A673 (cell line): ENCODE results near the gene TMCC1.
"Not testable (repeated sequence)": the region's sequence is repeated elsewhere in the genome, so short reads cannot be mapped to it uniquely, and the experiment has no call there.

Source experiments
- EZH2 ChIP-seq: fragments of 200-600 bp; sonication (generic); IDR thresholded peaks from 2 replicates; pipeline ENCODE4 v1.6.1; 2017; ENCODE audit warnings: borderline replicate concordance, low read depth, mild to moderate bottlenecking, mixed read lengths, antibody characterized with exemption, low read length; ENCODE audit not compliant: poor library complexity, severe bottlenecking
- TF ChIP-seq, protein P1 (sequence below): fragments of 300-800, 200-600 bp; sonication (generic); conservative IDR thresholded peaks from 2 replicates; pipeline ENCODE4 v1.5.1; 2017; ENCODE audit warnings: low read depth, mild to moderate bottlenecking, antibody characterized with exemption, low read length, moderate library complexity, mixed read lengths

DNA sequence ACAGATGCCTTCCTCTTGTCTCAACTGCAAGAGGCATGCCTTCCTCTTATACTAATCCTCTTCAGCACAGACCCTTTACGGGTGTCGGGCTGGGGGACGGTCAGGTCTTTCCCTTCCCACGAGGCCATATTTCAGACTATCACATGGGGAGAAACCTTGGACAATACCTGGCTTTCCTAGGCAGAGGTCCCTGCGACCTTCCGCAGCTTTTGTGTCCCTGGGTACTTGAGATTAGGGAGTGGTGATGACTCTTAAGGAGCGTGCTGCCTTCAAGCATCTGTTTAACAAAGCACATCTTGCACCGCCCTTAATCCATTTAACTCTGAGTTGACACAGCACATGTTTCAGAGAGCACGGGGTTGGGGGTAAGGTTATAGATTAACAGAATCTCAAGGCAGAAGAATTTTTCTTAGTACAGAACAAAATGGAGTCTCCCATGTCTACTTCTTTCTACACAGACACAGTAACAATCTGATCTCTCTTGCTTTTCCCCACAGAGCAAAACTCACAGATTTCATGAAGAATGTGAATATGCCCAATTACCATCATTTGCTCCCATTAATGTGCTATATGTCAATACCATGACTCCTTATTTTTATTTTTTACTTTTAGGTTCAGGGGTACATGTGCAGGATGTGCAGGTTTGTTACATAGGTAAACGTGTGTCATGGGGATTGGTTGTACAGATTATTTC is 251.8 kb downstream of the TMCC1 start:
- TF ChIP-seq, protein P1, sequence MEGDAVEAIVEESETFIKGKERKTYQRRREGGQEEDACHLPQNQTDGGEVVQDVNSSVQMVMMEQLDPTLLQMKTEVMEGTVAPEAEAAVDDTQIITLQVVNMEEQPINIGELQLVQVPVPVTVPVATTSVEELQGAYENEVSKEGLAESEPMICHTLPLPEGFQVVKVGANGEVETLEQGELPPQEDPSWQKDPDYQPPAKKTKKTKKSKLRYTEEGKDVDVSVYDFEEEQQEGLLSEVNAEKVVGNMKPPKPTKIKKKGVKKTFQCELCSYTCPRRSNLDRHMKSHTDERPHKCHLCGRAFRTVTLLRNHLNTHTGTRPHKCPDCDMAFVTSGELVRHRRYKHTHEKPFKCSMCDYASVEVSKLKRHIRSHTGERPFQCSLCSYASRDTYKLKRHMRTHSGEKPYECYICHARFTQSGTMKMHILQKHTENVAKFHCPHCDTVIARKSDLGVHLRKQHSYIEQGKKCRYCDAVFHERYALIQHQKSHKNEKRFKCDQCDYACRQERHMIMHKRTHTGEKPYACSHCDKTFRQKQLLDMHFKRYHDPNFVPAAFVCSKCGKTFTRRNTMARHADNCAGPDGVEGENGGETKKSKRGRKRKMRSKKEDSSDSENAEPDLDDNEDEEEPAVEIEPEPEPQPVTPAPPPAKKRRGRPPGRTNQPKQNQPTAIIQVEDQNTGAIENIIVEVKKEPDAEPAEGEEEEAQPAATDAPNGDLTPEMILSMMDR: not testable (repeated sequence)
- TF ChIP-seq EZH2: not testable (repeated sequence)
